Neural cell (in vitro differentiated cells): ENCODE measurements around the gene CISH. TPM values are rescaled to one million over a fixed set of nuclear protein-coding genes. Genes with fewer than 3 reads are reported as not detected.

Source experiments
- H2AFZ ChIP-seq: fragments of 200-600, 300-800 bp; sonication (generic), shearing (Covaris generic); 2 replicates; pipeline ENCODE4 v1.6.0; 2014; ENCODE audit warnings: low read depth, mild to moderate bottlenecking, antibody characterized with exemption, low read length, moderate library complexity
- H3F3A ChIP-seq: fragments of 200-600 bp; shearing (Covaris generic); 2 replicates; pipeline ENCODE4 v1.6.1; 2016; ENCODE audit warnings: mild to moderate bottlenecking, moderate library complexity, mixed read lengths, antibody characterized with exemption, low read length; ENCODE audit not compliant: insufficient read depth, poor library complexity, severe bottlenecking
- H3K27ac ChIP-seq: fragments of 200-600, 300-800 bp; sonication (generic), shearing (Covaris generic); 2 replicates; pipeline ENCODE4 v1.5.1; 2014; ENCODE audit warnings: mild to moderate bottlenecking, low read length, moderate library complexity
- H3K27me3 ChIP-seq: fragments of 300-800, 200-600 bp; sonication (generic), shearing (Covaris generic); 2 replicates; pipeline ENCODE4 v1.6.0; 2014; ENCODE audit warnings: mild to moderate bottlenecking, low read depth, low read length, moderate library complexity; ENCODE audit not compliant: insufficient read depth
- H3K36me3 ChIP-seq: fragments of 300-800, 200-600 bp; sonication (generic), shearing (Covaris generic); 2 replicates; pipeline ENCODE4 v1.5.1; 2014; ENCODE audit warnings: mild to moderate bottlenecking, antibody characterized with exemption, low read length, moderate library complexity; ENCODE audit not compliant: insufficient read depth
- H3K4me2 ChIP-seq: fragments of 300-800, 200-600 bp; sonication (generic), shearing (Covaris generic); 2 replicates; pipeline ENCODE4 v1.6.0; 2014; ENCODE audit warnings: mild to moderate bottlenecking, low read length
- H3K4me3 ChIP-seq: fragments of 300-800, 200-600 bp; sonication (generic), shearing (Covaris generic); 2 replicates; pipeline ENCODE4 v1.5.1; 2014; ENCODE audit warnings: mild to moderate bottlenecking, low read length, moderate library complexity
- H3K79me2 ChIP-seq: fragments of 200-600 bp; shearing (Covaris generic); replicated peaks from 2 replicates; pipeline ENCODE4 v1.6.0; 2014; ENCODE audit warnings: mild to moderate bottlenecking, low read length, moderate library complexity; ENCODE audit not compliant: insufficient read depth
- H3K9ac ChIP-seq: fragments of 300-800, 200-600 bp; sonication (generic), shearing (Covaris generic); 2 replicates; pipeline ENCODE4 v1.6.1; 2016; ENCODE audit warnings: mild to moderate bottlenecking, low read length, mixed read lengths
- H3K9me2 ChIP-seq: fragments of 200-600 bp; shearing (Covaris generic); 2 replicates; pipeline ENCODE4 v1.6.1; 2016; ENCODE audit warnings: mild to moderate bottlenecking, low read length, mixed read lengths; ENCODE audit not compliant: insufficient read depth
- H3K9me3 ChIP-seq: fragments of 200-600, 300-800 bp; sonication (generic), shearing (Covaris generic); 2 replicates; pipeline ENCODE4 v1.6.1; 2016; ENCODE audit warnings: mild to moderate bottlenecking, mixed run types, low read length, moderate library complexity, mixed read lengths
- H4K20me1 ChIP-seq: fragments of 200-600 bp; shearing (Covaris generic); 2 replicates; pipeline ENCODE4 v1.6.1; 2016; ENCODE audit warnings: mild to moderate bottlenecking, mixed run types; ENCODE audit not compliant: insufficient read depth
- CTCF ChIP-seq: fragments of 450-650 bp; IDR thresholded peaks from 2 replicates; pipeline ENCODE4 v1.5.1; 2014; ENCODE audit warnings: antibody characterized with exemption, mild to moderate bottlenecking, moderate library complexity; ENCODE audit not compliant: poor library complexity, severe bottlenecking
- EP300 ChIP-seq: fragments of 450-650 bp; conservative IDR thresholded peaks from 2 replicates; pipeline ENCODE4 v1.6.1; 2014; ENCODE audit warnings: antibody characterized with exemption, mild to moderate bottlenecking, moderate library complexity; ENCODE audit not compliant: poor library complexity, severe bottlenecking
- EZH2 ChIP-seq: fragments of 200-600, 300-800 bp; shearing (Covaris generic), sonication (generic); IDR thresholded peaks from 2 replicates; pipeline ENCODE4 v1.6.1; 2014; ENCODE audit warnings: antibody characterized with exemption, low read length, borderline replicate concordance, mild to moderate bottlenecking; ENCODE audit not compliant: insufficient read depth, poor library complexity, severe bottlenecking
- MXI1 ChIP-seq: fragments of 450-650 bp; conservative IDR thresholded peaks from 2 replicates; pipeline ENCODE4 v1.6.1; 2014; ENCODE audit warnings: antibody characterized with exemption, mild to moderate bottlenecking; ENCODE audit not compliant: poor library complexity, severe bottlenecking
- POLR2AphosphoS5 ChIP-seq: IDR thresholded peaks from 2 replicates; pipeline ENCODE4 v1.6.1; 2012
- RAD21 ChIP-seq: fragments of 450-650 bp; conservative IDR thresholded peaks from 2 replicates; pipeline ENCODE4 v1.6.1; 2014; ENCODE audit warnings: antibody characterized with exemption, mild to moderate bottlenecking, moderate library complexity
- REST ChIP-seq: IDR thresholded peaks from 2 replicates; pipeline ENCODE4 v1.6.1; 2012; ENCODE audit warnings: borderline replicate concordance
- TAF1 ChIP-seq: IDR thresholded peaks from 2 replicates; pipeline ENCODE4 v1.6.1; 2012; ENCODE audit warnings: low read depth
- polyA plus RNA-seq: library from polyadenylated mRNA; depleted of rRNA; stranded (reverse); fragments of >200 nt; gene quantifications from 2 replicates; pipeline ENCODE4 v1.2.3, GENCODE V29; 2014

CISH gene
- polyA plus RNA-seq, 1 donor from 2014 or later: not detected

- H3K79me2 ChIP-seq: no peaks in the 10 kb centered on the region
- no peaks in the 10 kb centered on the region for H3K9me2 ChIP-seq
- H3F3A ChIP-seq: no peaks in the 10 kb centered on the region
- H3K4me3 ChIP-seq: no peak overlapping the region
- no peaks in the 10 kb centered on the region for H4K20me1 ChIP-seq
- H3K36me3 ChIP-seq: no peaks in the 10 kb centered on the region
- no peak overlapping the region for H2AFZ ChIP-seq
- H3K9me3 ChIP-seq: no peaks in the 10 kb centered on the region
- H3K9ac ChIP-seq: no peak overlapping the region
- H3K27ac ChIP-seq: no peak overlapping the region
- TF ChIP-seq TAF1 (no peak), RAD21 (no peak), EZH2 (no peak), REST (no peak), CTCF (no peak), POLR2AphosphoS5 (no peak)
- no peak overlapping the region for H3K4me2 ChIP-seq
- no peaks in the 10 kb centered on the region for H3K27me3 ChIP-seq
Observed at GRCh38 chr3:50649451-50649931, 37.9 kb upstream of the CISH start.

- Histone ChIP-seq H3F3A (no peaks in the 10 kb centered on the region), H3K9me2 (no peaks in the 10 kb centered on the region), H4K20me1 (no peaks in the 10 kb centered on the region), H3K4me2 (no peak overlapping the region), H3K27me3 (no peaks in the 10 kb centered on the region), H3K4me3 (no peak overlapping the region), H3K79me2 (no peaks in the 10 kb centered on the region), H3K36me3 (no peaks in the 10 kb centered on the region), H2AFZ (no peak overlapping the region), H3K27ac (no peak overlapping the region), H3K9ac (peak overlapping the region; percentile 20), H3K9me3 (no peaks in the 10 kb centered on the region)
- TF ChIP-seq EP300: no peak
- TF ChIP-seq EZH2: no peak
Observed at GRCh38 chr3:50648944-50649343, 37.4 kb upstream of the CISH start.

DNA sequence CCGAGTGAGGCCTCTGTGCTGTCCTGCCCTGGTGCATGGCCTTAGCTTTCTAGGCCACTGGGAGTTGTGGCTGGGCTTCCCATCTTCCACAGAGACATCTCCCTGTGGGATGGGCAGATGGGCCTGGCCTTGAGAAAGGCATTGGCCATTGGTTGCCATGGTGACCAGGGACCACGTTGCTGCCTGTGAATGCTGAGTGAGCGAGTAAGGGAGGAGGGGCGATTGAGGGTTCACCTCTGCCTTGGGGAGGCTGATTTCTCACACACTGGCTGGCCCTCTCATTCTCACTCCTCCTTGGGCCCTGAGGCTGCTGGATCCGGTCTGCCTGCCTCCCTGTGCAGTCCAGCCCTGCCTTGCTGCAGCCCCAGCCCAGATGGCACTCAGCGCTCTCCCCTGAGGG is 36.7 kb upstream of the CISH start:
- no peaks in the 10 kb centered on the region for H3K9me2 ChIP-seq
- H3K27ac ChIP-seq: peak overlapping the region; percentile 28

More for the DNA sequence above, 36.7 kb upstream of the CISH start:
- Histone ChIP-seq H4K20me1 (no peaks in the 10 kb centered on the region), H3K36me3 (no peaks in the 10 kb centered on the region), H3K4me3 (peak overlapping the region; percentile 13), H3K79me2 (no peaks in the 10 kb centered on the region), H3F3A (no peaks in the 10 kb centered on the region), H2AFZ (no peak overlapping the region), H3K4me2 (no peak overlapping the region), H3K9ac (peak overlapping the region; percentile 20), H3K27me3 (no peaks in the 10 kb centered on the region), H3K9me3 (no peaks in the 10 kb centered on the region)
- TF ChIP-seq EZH2 (no peak), TAF1 (no peak), CTCF (no peak), MXI1 (no peak)
